G401.6 (cell line): Measurements from ENCODE around the gene KIAA1217.
"Not testable (repeated sequence)": the region's sequence is repeated elsewhere in the genome, so short reads cannot be mapped to it uniquely, and the experiment has no call there.

Source experiments
- FAIRE-seq: peaks from 2 replicates; lab custom pipeline; 2012; peaks lifted over from hg19 to GRCh38; lab: Jason Lieb, UNC

The KIAA1217 gene

DNA sequence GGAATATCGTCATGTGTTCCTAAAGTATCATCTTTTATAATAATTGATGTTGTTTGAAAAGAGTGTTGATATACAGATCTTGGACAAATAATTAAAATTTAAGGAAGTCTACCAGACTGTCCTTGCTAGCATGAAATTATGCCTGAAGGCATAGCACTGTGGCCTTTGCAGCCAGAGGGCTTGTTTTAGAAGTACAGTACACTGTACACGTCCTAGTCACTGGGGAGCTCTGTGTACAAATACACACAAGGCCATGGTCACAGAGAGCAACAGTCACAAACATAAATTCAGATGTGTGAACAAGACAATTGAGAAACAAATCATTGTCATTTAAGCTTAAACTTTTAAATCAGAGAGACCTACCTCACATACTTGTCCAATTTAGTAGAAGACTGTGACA lies 133.0 kb downstream of the KIAA1217 start:
- FAIRE-seq = no peak

DNA sequence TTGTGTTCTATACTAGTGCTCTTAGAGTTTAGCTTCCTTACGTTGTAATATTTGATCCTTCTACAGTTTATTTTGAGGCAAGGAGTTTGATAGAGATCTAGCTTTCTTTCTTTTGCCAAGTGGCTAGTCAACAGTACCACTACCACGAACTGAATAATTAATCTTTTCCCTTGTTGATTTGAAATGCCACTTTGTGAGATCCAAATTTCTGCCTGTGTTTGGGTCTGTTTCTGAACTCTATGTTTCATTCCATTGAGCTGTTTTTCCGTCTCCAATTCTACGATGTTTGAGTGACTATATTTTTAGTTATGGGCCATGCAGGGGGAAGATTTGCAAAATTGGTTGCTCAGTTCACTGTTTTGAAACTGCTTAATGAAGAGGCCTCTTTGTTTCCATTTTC lies 134.7 kb downstream of the KIAA1217 start:
- FAIRE-seq = no peak

DNA sequence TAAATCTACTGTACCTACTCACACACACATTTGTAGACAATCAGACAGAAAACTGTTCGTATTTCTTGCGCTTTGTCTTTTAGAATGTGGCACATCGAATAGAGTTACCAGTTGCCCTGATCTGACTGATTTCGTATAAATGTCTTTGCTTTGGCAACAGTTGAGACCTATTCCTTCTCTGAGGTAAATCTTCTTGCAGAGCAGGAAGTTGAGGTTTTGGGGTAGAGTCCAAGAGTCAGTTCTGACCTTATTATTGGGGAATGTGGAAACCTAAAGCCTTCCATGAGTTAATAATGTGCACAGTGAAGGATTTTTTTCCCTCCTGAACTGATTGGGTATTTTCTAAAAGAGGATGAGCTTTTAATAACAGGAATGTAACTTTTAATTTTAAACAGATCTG lies 135.3 kb downstream of the KIAA1217 start:
- FAIRE-seq = no peak

DNA sequence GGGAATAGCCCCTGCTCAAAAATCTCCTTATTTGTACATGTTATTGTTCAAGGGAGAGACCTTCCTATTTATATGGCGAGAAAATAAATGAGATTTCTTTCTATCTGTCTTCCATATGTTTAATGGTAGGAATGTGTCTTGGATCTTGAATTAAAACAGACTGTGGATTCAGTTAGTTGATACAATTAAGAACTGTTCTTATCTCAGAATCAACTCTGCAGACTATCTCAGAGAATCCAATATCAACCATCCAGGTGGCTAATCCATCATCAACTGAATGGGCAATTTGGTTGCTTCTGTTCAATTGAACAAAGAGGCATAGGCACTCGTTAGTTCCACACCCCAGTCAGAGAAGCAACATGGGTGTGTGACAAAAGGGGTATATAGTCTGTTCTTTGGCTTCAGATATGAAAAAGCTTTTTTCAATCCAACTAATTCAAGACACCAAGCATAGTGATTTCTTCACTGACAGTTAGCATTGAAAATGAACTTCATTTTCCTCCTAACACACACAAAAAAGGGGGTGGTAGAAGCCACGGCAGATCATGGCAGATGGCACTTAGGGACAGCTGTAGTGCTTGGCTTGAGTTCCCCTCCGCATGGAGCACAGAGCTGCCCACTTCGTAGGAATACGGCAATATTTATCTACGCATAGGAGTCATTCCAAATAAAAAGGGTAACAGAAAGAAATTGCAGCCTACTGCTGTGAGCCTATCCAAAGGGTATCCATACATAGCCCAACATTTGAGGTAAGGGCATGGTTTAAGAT lies 135.9 kb downstream of the KIAA1217 start:
- FAIRE-seq = no peak

DNA sequence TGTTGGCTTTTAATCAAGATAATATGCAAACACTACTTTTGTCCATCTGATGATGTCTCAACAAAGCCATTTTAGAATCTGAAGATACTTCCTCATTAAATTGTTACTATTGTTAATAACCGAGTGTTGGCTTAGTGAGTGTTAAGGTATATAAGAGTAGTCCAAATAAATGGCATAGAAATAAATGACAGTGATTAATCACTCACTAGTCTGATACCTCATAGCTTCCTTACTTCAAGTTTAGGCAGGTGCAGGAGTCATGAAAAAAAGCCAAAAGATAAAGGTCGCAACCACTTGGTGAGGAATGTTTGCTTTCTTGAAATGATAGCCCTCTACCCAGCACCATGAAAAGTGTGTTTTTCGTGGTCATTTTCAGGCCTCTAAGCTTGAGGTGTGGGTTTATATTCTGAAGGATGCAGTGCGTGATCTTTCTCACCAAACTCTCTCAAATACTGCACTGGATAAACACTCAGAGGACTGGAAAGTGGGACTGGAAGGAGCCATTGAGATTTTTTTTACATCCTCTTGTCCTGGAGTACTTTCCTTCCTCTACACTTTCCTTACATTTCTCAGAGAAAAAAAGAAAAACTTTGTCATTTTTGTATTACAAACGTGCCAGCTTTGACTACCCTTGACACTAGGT lies 138.1 kb downstream of the KIAA1217 start:
- no peak for FAIRE-seq

DNA sequence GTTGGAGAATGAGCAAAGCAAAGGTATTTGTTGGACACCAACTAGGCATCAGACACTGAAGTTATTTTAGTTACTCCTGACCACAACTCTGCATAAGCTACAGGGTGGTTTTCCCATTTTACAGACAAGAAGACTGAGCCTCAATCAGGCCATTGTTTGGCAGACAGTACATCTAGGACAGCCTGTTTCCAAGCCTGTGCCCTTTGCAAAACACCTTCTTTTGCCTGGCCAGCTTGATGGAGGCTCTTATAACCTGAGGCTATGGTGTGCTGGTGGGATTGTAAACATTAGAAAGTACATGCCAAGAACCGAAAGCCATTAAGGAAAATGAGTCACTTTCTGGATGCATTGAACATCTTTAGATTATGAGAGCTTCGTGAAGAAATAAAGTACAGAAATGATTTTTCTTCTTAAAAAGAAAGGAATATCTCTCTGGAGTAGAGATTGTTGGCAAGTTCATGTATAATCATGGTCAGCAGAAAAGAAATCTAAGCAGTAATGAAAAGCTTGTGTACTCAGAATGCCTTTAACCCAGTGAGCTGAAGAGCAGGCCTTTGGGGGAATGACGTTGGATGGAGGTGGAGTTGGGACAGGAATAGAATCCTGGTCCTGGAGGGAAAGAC lies 140.6 kb downstream of the KIAA1217 start:
- FAIRE-seq = no peak

DNA sequence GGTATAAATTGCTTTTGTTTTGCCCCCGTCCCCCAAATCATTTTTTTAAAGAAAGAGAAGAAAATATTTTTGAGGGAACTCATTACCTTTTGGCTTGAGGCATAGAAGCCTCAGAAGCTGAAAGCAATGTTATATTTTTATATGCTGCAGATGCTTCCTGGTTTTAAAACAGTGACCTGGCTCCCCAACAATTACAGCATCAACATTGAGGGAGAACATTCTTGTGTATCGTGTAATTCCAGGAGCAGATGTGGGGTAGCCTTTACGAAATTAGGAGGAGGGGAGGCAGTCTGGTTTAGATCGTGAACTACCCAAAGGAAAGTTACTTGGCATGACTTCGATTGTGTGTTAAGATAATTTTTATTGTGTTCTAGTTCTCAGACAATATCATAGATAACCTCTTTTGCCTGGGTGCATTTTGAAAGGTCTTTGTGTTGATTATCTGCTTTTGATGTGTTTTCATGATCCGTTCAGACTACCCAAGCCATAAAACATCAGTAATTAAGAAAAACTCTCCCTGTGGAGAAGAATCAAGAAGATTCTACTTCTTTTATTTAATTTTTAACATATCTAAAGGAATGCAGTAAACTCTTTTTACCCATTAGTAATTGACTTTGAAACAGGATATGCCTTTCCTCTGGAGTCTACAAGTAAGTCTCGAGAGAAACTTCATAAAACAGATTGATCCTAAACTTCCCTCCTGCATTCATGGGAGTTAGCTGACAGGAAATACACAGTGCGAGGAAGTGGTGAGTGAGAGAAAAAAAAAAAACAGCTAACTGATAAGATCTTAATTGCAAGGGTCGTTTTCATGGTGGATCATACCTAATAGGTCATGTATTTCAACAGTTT lies 141.4 kb downstream of the KIAA1217 start:
- FAIRE-seq = no peak

DNA sequence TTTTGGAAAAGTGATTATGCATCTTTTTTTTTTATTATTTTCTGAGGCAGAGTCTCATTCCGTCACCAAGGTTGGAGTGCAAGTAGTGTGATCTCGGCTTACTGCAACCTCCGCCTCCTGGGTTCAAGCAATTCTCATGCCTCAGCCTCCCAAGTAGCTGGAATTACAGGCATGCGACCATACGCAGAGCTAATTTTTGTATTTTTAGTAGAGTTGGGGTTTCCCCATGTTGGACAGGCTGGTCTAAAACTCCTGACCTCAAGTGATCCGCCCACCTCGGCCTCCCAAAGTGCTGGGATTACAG lies 141.9 kb downstream of the KIAA1217 start:
- not testable (repeated sequence) for FAIRE-seq

DNA sequence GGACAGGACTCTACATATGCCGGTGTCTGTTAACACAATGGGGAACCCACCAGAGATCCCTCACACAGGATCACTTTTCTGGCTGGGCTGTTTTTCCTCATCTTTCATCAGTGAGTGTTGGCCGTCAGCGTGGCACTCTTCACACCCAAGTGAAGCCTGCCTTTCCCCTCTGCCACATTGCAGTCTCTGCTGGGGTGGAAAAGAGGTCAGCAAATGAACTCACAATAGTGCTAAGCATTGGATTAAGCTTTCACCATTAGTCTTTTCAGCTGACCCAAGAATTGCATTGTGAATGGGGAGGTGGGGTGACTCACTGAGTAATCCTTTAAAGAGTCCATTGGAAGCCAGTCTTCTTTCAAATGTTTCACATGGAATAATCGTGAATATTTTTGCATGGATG lies 143.0 kb downstream of the KIAA1217 start:
- FAIRE-seq = no peak

DNA sequence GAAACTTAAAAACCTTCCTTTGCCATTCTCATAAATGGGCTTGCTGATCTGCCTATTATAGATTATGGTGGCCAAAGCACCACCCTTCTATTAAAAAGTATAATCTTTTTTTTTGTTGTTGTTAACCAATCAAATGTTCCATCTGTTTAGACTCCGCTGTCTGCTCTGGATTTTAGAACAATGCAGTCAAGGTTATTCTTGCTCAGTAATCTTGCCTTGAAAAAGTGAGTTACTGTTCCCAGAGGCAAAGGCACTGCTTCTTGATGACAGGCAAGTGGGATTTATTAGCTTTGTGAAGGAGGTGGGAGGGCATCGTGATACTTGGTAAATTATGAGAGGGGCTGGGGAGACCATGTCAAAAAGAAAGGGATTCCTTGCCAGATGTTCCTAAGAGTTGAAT lies 143.5 kb downstream of the KIAA1217 start:
- no peak for FAIRE-seq

DNA sequence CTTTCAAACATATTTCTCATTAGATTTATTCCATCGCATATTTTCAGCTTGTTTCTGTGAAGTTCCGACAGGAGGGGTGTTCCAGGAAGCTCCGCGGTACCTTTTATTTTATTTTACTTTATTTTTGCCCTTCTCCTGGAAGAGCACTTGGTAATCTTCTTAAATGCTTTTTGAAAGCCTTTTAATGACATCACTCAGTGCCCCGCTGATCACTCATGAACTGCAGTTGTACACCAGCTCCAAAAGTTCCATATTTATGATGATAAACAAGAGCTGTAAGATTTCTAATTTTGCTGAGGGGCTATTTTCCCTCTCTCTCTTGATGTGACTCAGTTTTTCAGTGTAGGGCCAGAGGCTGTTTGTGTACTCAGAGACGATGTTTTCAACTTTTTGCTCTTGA lies 144.4 kb downstream of the KIAA1217 start:
- no peak for FAIRE-seq

DNA sequence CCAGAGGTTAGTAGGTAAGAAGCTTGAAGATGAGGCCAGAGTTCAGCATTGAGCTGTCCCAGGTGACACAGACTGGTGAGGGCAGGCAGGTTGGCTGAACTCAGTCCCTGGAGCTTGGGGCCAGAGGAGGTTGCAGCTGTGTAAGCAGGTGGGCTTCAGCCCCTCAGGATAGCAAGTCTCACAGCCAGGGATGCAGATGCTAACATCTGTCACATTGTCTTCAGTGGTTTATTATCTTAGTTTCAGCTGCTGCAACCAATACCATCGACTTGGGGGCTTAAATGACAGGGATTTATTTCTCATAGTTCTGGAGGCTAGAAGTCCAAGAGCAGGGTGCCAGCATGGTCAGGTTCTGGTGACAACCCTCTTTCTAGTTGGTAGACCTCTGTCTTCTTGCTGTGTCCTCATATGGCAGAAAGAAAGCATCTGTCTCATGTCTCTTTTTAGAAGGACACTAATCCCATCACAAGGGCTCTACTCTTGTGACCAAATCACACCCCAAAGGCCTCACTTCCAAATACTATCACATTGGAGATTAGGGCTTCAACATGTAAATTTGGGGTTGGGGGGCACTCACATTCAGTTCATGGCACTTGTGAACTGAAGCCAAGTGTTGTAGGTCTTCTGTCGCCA lies 146.2 kb downstream of the KIAA1217 start:
- FAIRE-seq = no peak

DNA sequence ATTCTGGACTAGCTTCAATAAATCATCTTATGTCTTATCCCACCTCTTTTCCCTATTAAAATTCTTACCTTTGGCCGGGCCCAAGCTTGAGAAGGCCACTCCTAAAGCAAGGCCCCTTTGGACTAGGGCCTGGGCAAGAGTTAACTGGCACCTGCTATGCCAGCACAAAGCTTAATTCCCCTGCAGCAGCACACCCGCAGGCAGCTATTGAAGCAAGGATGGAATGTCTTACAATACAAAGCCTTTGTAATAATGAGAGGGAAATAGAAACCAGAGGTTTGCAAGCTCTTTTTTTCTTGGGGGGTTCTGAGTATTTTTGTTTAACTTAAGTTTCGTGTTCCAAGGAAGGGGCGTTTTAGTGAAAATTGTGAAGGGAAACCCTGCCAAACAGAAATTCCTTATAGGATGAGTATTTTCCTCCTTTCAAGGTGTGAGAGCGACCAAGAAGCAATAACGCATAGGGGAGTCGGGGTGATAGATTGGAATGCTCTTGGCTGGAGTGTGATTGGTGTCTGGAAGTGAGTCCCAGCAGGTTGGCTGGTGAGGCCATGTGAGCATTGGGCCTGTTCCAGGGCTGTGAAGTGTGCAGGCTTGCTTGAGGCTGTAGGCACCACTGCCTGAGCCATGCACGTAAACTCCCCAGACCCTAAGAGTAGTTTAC lies 148.5 kb downstream of the KIAA1217 start:
- FAIRE-seq = no peak

DNA sequence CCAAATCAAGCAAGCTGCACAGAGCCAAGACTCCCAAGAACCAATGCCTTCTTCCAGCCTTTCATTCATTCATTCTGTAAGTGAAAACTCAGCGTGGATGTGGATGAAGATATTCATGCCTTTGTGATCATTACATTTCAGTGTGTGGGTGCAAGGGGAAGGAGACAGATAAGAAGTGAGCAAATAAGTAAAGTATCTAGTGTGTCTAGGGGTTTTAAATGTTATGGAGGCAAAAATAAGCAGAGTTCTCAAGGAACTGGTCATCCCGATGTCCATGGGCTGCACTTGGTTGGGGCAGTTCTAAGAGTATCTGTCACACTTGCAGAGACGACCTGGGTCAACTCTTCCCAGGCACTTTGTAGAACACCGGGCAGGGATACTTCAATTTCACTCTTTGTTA lies 149.1 kb downstream of the KIAA1217 start:
- no peak for FAIRE-seq

DNA sequence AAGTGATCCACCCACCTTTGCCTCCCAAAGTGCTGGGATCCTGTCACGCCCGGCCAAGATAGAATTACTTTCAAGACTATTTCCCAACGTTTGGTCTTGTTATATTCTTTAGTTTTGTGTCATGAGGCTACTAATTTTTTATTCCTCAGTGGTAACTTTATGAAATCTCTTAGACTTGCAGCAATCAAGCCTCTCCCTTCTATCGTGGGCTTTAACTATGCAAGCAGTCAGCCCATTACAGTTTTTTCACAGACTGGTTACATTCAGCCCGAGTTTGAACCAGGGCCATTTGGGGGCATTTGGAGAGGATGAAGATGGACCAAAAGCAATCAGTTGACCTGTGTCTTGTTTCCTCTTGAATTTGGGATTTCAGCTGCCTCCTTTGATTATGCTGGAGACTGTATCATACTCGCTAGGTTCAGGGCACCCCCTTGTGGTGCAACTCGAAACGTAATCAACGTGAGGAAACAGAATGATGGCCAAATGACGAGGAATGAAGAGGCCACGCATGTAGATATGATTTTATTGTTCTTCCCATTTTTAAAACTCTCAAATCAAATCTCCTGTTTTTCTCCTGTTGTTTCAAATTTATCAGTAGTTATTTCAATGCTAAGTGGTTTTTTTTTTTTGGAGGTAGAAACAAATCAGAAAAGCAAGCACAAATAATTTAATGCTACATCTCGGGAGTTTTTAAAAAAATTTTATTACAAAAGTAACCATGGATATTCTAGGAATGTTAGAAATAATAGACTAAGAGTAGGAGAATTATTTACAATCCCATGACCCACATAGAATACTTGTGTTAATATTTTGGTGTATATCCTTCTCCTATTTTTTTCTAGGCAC lies 151.6 kb downstream of the KIAA1217 start:
- no peak for FAIRE-seq

DNA sequence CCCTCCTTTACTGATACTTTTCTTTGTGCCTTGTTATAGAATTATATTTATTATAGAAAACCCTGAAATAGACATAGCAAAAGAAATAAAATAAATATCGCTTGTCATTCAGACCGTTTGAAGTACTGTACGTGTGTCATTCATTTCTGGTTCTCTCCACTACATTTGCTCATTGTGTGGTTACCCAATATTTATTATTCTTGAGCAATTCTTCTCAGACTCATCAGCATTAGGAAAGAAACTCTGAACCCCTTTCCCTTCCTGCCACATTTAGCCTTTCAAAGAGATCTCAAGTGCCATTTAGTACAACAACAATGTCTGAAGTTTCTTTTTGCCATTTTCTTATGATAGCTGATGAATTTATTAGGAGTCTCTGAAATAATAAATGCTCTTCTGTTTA lies 154.1 kb downstream of the KIAA1217 start:
- no peak for FAIRE-seq

DNA sequence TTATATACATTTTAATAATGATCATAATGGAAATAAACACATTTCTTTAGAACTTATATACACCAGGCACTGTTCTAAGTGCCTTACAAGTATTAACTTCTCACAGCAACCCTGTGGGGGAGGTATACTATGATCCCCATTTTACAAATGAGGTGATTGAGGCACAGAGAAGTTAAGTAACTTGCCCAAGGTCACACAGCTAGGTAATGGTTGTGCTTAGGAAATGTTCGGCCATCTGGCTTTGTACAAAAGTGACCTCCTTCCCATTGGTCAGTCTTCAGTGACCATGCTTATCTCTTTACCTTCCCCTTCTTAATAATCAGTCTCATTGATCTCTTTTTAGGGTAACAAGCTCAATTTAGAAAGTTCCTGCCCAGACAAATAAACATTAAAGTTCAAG lies 158.8 kb downstream of the KIAA1217 start:
- FAIRE-seq = no peak

DNA sequence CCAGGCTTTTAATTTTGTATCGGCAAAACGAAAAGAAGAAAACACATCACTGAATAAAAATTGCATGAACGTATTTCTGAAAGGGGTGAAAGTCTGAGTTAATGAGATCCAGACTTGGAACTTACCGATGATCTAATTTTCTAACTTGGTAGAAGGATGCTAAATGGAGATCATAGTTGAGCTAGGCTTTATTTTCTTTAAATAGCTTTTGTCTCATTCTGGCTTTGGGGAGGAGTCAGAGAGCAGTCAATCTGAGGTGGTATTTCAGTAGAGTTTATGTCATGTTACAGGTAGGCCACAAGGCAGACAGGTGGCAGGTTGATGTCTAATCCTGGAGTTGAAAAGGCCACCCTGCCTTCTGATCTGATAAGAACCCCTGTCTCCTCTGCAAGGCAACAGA lies 161.9 kb downstream of the KIAA1217 start:
- no peak for FAIRE-seq

DNA sequence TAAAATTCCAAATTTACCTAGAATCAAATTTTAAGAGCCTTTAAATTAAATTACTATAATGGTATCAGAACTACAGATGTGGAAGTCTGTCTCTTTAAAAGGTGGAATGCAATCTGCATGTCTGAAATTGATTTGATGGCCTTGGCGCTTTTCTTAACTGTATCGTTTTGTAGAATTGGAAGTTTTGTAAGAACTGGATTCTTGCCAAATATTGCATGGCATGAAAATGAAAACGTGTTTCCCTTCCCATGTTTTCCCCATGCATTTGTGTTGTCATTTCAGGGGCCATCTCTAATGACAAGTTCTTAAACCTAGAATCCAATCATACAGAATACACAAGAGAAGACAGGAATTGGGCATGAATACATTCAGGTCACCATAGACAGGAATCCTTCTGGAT lies 162.5 kb downstream of the KIAA1217 start:
- no peak for FAIRE-seq

DNA sequence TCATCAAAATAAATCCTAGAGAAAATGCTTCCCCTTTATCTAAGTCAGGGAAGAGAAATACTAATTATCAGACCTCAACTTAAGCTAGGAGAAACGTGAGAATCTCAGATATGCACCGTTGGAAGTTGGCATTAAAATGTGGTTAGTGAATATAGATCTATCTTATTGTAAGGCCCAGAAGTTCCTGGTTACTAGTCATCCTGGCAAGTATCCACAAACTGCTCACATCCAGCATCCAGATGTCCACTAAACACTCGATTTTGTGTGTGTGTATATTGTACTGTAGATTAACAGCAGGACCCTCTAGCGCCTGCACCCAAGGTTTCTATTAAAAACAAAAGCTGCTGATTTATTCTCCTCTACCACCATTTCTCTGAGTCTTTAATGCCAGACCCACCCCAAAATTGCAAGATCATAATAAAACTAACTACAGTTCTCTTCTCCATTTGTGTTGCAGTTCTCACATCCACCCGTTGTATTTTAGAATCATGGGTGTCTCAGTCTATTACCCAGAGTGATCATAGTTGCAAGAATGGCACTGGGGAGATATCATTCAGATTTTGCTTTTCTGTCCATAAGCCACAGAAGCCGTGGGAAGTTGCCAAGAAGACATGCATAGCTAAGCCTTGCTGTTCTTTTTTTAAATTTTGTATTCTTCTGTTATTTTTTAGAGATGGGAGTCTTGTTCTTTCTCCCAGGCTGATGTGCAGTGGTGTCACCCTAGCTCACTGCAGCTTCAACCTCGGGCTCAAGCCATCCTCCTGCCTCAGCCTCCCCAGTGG lies 165.4 kb downstream of the KIAA1217 start:
- no peak for FAIRE-seq
